Measurements from ENCODE around the gene OXCT2.

OXCT2 gene

DNA sequence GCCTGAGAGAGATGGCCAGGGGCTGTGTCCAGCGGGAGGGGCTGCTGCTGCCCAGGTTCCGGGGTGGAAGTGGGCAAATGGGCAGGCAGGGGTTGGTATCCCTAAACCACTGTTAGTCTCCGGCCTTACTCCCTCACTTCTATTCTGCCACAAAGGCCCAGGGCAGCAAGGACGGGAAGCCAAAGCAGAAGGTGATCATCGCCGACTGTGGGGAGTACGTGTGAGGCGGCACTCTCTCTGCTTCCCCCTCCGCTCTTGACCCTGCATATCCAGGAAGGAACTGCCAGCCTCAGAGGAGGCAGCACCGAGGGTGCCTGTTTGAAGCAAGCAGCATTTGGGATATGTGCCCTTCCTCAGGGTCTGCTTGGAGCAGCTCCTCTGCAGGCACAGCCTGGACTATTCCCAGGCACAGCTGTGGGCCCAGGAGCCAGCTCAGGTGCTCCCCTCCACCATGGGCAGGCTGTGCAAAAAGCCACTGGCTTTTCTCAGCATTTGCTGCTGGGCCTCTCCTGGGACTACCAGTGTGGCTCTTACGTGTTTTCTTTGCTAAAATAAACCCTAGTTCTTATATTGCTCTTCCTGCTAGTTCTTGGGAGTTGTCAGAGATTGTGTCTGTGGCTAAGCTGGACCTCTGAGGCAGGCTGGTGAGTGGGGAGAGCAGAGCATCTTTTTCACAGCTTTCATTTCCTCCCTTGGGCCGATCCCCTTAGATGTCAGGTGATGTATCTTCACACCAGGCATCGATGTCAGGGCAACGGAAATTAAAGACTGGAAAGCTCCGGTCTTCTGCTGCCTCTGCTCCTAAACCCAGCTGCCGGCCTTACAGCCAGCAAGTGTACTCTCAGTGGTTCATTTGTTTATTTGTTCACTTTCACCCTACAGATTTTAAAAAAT lies 17.8 kb downstream of the OXCT2 start:
- no peak for DNase-seq
- in situ Hi-C loops (cut with MboI; ENCODE audit: low pct_unique_long_range_greater_than_20kb, low sequenced_read_pairs): no loop called here

DNA sequence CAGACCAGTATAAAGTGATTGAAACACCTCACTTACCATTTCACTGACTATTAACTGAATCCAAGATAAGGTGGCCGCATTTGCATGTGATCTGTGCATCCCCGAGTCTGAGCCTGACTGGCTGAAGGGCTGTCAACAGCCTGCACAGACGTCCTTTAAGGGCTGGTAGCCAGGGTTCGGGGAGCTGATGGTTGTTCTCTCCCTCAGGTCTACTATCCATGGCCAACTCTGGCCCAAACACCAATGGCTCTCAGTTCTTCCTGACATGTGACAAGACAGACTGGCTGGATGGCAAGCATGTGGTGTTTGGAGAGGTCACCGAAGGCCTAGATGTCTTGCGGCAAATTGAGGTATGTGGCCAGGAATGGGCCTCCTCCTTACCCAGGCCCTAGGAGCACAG lies 18.4 kb downstream of the OXCT2 start:
- in situ Hi-C loops (cut with MboI; ENCODE audit: low pct_unique_long_range_greater_than_20kb, low sequenced_read_pairs): no loop called here
- no peak for DNase-seq

DNA sequence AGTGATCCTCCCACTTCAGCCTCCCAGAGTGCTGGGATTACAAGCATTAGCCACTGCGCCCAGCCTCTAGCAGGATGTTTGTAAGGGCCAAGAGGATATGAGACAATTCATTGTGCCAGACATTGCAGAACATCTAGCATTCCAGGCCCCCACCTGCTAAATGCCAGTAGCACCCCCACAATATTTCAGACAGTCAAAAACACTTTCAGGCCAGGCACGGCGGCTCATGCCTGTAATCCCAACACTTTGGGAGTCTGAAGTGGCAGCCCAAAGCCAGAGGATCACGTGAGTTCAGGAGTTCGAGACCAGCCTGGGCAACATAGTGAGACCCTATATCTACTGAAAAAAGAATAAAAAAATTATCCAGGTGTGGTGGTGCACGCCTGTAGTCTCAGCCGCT lies 19.6 kb downstream of the OXCT2 start:
- in situ Hi-C loops (cut with MboI; ENCODE audit: low pct_unique_long_range_greater_than_20kb, low sequenced_read_pairs): no loop called here
- DNase-seq: no peak

DNA sequence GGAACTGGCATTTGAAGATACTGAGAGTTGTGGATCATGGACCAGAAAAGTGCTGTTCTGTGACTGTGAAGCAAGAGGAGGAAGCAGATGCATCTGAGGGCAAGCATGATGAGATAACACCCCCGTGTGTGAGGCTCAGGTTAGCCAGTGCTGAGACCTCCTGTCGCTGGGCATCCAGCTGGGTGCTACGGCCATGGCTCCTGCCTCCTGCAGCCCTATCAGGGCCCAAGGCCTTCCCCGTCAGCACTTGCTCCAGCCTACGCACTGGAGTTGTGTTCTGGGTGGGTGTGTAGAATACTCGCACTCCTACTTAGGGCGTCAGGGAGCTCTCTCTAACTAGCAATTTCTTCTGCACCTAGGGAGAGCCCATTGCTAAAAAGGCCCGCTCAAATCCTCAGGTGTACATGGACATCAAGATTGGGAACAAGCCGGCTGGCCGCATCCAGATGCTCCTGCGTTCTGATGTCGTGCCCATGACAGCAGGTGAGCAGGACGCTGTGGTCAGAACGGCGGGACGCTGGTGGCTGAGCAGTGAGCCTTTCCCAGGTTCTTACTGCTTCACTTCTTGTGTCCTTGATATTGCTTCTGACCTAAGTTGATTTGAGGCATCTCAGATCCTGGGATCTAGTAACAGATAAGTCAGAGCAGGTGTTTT lies 26.0 kb downstream of the OXCT2 start:
- in situ Hi-C loops (cut with MboI; ENCODE audit: low pct_unique_long_range_greater_than_20kb, low sequenced_read_pairs): no loop called here
- no peak for DNase-seq

DNA sequence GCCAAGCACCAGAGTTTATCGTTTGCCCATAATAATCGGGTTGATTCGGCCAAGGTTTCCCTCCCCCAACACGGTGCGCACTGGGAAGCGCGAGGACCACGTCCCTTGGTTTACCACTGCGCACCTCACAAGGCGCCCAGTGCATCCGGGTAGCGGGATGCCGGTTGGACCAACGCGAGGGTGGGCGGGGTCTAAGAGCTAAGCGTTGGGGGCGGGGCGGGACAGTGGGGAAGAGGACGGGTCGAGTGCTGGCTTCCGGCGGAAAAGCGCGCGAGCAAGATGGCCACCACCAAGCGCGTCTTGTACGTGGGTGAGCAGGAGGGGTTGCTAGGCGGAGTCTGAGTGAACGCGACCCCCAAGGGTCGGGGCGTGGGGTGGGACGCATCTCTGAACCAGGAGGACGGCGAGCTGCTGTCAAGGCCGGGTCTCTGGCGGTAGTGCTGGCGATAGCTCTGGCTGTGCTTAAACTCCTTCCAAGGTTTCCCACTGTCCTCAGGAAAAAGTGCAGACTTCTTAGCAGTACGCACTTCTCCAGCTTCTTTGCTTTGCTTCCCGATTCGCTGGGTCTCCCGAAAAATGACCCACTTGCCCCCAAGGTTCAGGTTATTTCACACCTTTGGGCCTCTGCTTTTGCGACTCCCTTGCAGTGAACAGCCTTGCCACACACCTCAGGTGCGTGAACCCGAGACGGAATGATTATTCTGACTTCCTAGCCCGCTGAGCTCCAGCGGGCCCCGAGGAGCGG lies 32.4 kb downstream of the OXCT2 start, which contains the start of gene PPIE:
Gene PPIE, plus strand, starts transcription at position 261 of the 745 bp plus-strand sequence. Its CDS starts 19 bp downstream, at position 280.
- in situ Hi-C loops (cut with MboI; ENCODE audit: low pct_unique_long_range_greater_than_20kb, low sequenced_read_pairs): no loop called here
- DNase-seq: peak; percentile 85

DNA sequence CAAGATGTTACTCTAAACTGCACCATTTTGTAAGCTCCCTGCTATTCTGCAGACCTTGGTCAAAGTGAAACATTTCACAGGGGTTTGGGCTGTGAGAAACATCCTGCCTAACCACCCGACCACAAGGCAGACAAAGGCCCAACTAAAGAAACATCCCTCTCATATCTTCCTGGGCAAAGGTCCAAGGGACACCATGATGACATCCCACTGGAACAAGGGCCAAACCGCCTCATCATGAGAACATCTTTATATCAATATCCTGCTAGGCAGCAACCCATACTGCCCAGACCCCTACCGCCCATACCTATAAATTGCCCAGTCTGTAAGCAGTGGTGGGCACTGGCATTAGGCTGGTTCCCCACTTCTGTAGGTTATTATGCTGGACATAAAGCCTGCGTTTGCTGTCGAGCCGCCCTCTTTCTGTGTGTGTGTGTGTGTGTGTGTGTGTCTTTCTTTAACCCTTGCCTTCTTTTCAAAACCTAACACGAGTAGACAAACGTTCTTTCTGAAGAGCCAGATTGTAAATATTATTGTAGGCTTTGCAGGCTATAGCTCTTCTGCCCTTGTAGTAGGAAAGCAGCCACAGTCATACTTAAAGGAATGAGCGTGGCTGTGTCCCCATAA lies 33.5 kb downstream of the OXCT2 start:
- in situ Hi-C loops (cut with MboI; ENCODE audit: low pct_unique_long_range_greater_than_20kb, low sequenced_read_pairs): no loop called here
- no peak for DNase-seq

DNA sequence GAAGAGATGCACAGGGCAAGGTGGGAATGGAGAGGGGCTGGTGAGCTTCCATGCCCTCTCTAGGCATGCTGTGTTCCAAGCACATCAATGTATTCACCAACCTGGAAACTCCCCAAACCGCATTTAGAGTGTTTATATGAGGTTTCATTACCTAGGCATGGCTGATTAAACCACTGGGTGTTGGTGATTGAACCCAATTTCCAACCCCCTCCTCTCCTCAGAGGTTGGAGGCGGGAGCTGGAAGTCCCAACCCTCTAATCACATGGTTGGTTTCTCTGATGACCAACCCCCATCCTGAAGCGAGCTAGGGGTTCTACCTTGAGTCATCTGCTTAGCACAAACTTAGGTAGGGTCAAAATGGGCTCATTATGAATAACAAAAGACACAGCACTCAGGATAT lies 35.4 kb downstream of the OXCT2 start:
- in situ Hi-C loops (cut with MboI; ENCODE audit: low pct_unique_long_range_greater_than_20kb, low sequenced_read_pairs): no loop called here
- DNase-seq: no peak

DNA sequence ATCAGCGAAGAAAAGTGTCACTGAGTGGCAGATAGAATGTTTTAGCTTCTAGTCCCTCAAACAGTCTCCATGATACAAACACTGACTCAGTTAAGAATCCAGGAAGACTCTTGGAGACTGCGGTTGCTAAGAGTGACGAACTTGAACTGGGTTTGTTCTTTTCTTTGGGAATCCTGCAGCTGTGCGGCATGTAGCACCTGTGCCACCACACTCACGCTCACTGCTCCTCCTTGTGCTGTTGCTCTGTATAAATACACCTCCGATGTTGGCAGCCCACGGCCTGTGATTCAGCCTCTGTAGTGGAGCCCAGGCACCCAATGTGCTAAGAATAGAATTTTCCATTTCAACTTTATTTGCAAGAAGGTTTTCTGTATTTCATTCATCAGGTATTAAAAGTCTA lies 38.0 kb downstream of the OXCT2 start:
- in situ Hi-C loops (cut with MboI; ENCODE audit: low pct_unique_long_range_greater_than_20kb, low sequenced_read_pairs): no loop called here
- no peak for DNase-seq

DNA sequence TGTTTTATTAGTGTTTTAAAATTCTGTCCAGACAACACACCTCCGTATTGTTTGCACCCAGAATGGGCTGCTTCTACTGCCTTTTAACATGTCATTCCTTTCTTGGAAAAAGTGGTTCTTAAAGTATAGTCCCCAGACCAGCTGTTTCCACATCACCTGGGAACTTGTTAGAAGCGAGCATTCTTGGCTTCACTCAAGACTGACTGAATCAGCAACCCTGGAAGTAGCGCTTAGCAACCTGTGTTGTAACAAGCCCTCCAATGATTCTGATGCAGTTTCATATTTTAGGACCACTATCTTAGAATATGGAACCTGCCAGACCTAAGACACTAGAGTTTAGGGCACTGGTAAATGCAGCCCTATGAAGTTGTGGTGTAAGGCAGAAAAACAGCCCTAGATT lies 38.4 kb downstream of the OXCT2 start:
- DNase-seq: no peak
- in situ Hi-C loops (cut with MboI; ENCODE audit: low pct_unique_long_range_greater_than_20kb, low sequenced_read_pairs): no loop called here

DNA sequence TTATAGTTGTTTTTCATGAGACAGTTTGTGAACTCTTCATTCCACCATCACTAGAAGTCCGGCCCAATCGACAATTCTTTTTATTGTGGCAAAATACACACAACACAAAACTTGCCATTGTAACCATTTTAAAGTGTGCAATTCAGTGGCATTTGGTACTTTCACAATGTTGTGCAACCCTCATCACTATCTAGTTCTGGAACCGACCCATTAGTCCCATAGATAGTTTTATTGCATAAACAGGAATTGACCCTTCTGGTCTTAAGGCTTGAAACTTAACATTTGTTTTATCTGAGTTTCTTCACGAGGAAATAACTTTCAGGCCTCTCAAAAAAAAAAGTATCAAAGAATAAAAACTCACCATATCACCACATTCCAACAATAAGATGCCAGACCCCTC lies 41.3 kb downstream of the OXCT2 start:
- no peak for DNase-seq
- in situ Hi-C loops (cut with MboI; ENCODE audit: low pct_unique_long_range_greater_than_20kb, low sequenced_read_pairs): no loop called here

DNA sequence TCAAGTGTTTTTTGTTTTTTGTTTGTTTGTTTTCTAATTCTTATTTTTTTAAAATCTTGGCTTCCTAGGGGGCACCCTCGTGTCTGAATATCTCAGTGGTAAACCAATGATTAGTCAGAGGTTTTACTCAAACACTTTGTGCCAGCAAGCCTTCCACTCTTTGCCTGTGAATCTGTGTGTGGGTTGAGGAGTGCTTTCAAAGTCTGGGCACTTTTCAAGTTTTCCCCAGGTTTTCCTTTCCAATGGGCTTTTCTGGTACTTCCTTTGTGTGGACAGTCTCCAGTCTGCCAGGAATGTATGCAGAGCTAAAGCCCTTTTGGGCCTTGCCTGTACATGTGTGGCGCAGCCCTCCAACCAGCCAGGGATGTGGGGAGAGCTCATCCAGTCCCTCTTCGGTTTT lies 42.1 kb downstream of the OXCT2 start:
- no peak for DNase-seq
- in situ Hi-C loops (cut with MboI; ENCODE audit: low pct_unique_long_range_greater_than_20kb, low sequenced_read_pairs): no loop called here

DNA sequence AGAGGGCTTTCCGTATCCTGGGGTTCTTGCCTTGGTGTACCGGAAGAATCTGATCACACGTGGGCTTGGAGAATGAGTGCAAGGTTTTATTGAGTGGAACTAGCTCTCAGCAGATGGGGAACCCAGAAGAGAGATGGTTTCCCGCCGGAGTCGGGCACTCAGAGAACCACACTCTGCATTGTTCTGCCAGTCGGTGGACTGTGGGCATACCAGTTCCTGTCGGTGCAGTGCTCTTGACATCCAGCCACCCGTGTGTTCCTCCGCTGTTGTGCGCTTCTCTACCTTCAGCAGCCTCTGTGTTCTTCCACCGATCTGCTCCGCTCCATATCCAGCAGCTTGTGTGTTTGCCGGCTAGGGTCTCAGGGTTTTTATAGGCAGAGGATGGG lies 43.2 kb downstream of the OXCT2 start:
- in situ Hi-C loops (cut with MboI; ENCODE audit: low pct_unique_long_range_greater_than_20kb, low sequenced_read_pairs): no loop called here
- DNase-seq: no peak

DNA sequence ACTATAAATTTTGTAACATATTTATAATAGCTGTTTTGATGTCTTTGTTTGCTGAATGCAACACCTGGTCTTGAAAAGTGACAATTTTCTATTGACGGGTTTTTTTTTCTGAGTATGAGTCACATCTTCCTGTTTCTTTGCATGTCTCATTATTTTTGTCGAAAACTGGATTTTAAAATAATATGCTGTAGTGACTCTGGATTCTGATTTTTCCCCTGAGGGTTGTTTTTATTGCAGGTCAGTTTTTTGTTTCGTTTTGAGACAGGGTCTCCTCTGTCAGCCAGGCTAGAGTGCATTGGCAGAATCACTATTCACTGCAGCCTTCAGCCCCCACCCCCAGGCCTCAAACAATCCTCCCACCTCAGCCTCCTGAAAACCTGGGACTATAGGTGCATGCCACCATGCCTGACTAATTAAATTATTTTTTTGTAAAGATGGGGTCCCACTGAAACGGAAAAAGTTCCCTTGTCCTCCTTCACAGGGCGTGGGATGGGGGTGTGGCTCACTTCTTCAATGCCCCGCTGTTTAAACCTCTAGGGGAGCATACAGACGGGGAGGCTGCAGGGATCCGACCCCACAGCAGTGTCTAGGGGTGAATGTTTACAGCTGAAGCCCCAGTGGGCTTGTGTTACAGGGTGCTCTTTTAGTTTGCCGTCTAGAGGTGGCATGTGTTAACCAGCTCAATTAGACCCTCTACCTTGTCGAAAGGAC lies 43.8 kb downstream of the OXCT2 start:
- in situ Hi-C loops (cut with MboI; ENCODE audit: low pct_unique_long_range_greater_than_20kb, low sequenced_read_pairs): no loop called here
- no peak for DNase-seq

DNA sequence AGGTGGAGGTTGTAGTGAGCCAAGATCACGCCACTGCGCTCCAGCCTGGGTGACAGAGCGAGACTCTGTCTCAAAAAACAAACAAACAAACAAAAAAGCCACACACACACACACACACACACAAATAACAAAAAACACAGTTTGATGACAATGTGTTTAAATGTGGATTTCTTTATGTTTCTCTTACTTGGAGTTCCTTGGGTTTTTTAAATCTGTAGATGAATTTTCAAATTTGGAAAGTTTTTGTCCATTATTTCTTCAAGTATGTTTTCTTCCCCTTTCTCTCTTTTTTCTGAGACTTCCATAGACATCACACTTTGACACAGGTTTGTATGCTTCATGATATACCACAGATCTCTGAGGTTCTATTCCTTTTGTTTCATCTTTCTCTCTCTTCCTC lies 44.5 kb downstream of the OXCT2 start:
- no peak for DNase-seq
- in situ Hi-C loops (cut with MboI; ENCODE audit: low pct_unique_long_range_greater_than_20kb, low sequenced_read_pairs): no loop called here

DNA sequence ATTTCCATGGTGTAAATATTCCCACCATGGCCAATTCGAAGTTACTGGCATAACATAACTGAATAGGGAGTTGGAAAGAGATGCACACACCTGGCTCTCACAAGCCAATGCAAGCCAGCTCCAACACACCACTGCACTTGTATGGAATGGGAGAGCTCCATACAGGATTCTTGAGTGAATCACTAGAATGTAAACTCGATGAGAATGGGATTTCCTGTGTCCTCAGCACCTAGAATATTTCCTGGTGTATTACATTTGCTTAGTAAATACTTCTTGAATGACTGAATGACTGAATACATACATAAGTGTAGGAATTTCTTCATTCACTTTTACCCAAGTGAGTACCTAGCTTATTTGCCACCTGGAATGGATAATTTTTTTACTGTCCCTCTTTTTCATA lies 48.7 kb downstream of the OXCT2 start:
- DNase-seq: no peak
- in situ Hi-C loops (cut with MboI; ENCODE audit: low pct_unique_long_range_greater_than_20kb, low sequenced_read_pairs): no loop called here

DNA sequence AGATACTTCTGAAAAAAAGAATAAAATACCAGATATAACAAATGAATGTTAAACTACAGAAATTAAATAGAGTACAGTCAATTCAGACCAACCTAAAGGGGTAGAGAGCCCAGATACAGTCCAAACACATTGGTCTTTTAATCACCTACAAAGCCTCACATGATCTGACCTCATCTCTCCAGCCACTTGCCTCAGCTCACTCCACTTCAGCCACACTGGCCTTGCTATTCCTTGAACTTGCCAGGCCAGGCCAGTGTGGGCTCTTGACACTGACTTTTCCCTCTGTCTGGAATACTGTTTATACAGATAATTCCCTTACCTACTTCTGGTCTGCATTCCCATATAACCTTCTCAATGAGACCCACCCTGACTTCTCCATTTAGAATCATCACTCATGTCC lies 49.5 kb downstream of the OXCT2 start:
- in situ Hi-C loops (cut with MboI; ENCODE audit: low pct_unique_long_range_greater_than_20kb, low sequenced_read_pairs): no loop called here
- DNase-seq: no peak

DNA sequence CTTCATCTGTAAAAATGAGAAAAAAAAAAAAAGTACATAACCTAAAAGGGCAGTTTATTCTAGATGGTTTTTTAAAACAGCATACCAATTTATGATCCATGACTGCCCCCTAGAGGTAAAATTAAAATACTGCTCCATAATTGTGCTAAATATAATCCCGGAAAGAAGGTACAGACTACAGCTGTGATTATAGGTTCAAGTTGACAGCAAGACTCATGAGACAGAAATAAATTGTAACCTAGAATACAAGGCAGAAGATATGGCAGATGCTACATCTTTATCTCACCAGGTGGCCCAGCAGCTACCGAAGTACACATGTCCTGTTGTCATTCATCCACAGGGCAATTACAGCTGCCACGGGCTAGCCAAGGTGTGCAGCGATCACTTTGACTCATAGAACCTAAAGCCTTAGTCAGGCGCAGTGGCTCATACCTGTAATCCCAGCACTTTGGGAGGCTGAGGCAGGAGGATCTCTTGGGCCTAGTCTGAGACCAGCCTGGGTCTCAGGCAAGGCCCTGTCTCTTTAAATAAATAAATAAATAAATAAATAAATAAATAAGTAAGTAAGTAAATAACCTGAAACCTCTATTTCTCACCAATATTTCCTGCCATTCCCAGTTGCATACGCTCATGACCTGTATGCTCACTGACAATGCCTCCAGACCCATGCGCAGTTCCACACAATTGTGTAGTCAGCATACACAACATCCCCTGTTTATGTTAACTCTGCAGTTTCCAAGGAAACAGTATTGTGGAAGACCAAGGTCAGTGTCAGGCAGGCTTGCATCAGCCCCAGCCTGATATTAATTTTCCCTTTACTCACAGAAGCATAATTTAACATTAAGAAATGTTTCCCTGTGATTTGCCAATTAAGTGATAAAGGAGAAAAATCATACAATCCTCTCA lies 50.8 kb downstream of the OXCT2 start:
- peak; percentile 78 for DNase-seq
- in situ Hi-C loops (cut with MboI; ENCODE audit: low pct_unique_long_range_greater_than_20kb, low sequenced_read_pairs): no loop called here

Data from KBM-7 (cell line).